NK-92 (cell line): ENCODE measurements around the gene MYBBP1A.

Experiments used
- DNase-seq: peaks from one replicate; lab custom pipeline; 2025; ENCODE audit not compliant: unreplicated experiment; lab: John Stamatoyannopoulos, UW

MYBBP1A gene

DNA sequence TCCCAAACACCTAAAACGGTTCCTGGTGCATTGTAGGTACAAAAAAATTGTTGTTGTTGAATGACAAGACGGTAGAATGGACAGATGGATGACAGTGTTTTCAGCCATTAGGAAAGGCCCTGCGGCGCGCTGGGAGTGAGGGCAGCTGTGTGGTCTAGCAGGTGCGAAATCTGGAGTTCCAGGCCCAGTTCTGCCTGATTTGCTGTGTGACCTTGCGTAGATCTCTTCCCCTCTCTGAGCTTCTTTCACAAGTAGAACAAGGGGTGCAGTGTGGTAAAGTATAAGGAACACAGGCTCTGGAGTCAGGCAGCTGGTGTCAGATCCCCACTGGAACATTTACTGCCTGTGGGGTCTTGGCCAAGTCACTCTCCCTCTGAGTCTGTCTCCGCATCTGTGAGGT lies 31.2 kb downstream of the MYBBP1A start:
- no peak for DNase-seq

DNA sequence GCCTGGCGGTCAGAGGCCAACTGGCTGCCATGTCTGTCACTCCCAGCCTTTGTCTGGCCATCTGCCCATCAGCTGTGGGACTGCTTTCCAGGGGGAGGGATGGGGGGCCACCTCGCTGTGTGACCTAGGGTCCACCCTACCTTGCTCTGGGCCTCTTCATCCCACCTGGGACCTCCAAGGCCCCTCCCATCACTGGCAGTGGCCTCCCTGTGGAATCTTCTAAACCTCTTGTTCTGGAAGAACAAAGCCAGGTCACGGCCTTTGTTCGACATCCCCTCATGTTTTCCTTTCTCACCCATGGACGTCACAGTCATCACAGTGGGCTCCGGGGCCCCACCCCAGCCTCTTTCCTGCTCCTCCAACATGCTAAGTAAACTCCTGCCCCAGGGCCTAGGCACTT lies 32.5 kb downstream of the MYBBP1A start:
- no peak for DNase-seq

DNA sequence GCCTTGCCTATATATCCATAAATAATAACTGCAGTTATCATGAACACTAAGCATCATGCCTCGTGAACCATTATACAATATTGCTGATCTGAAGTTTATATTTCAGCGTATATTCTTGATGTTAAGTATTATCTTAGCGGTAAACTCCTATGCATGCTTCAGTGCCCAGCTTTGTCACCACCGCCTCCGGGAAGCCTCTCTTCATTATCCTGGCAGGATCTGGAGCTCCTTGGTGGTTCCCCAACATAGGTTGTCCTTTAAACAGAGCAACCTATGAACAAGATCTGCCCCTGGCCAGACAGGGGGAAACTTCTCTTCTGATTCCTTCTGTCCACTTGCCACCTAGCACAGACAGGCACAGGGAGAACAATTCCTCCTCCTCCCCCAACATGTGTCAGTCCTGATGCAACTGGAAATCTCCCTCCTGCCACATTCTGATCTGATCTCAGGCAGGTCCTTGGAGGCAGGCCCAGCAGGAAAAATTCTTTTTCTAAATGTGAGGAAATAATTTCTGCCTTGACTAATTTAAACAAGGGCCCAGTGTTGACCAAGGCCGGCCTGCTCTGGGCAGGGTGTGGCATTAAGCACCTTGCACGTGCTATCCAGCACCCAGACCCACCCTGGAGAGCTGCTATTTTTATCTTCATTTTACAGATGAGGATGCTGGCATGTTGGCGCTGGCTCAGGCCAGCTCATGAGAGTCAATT lies 34.1 kb downstream of the MYBBP1A start:
- DNase-seq, result no peak

DNA sequence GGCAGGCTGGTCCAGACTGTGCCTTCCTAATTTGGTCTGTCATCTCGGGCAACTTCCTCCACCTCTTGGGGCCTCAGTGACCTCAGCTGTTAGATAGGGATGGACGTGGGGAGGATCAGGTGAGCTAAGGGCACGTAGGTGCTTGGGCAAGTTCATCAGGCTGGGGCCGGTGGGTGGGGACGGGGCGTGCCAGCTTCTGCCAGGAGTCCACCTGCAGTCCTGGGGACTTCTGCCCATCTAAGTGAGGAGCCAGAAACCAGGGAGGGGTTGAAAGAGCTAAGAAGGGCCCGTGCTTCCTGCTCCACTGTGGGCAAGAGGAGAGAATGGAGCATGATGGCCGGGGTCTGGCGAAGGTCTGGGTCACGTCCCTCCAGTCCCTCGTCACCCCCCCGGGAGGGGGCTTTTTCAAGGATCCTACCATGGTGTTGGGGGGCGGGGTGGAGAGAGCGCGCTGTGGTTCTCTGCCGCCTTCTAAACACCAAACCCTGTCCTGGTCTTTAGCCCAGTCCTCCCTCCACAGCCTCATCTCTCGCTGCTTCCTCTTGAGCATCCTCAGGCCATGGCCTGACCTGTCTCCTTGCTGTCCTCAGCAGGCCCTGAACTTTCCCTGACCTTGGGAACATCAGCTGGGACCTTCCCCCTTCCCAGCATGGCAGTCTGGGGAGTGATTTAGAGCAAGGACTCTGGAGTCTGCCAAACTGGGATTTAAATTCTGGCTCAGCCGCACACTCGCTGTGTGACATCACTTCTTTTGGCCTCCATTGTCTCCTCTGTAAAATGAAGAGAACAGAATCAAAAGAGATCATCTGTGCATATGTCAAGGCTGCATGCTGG lies 34.9 kb downstream of the MYBBP1A start:
- DNase-seq, result no peak

DNA sequence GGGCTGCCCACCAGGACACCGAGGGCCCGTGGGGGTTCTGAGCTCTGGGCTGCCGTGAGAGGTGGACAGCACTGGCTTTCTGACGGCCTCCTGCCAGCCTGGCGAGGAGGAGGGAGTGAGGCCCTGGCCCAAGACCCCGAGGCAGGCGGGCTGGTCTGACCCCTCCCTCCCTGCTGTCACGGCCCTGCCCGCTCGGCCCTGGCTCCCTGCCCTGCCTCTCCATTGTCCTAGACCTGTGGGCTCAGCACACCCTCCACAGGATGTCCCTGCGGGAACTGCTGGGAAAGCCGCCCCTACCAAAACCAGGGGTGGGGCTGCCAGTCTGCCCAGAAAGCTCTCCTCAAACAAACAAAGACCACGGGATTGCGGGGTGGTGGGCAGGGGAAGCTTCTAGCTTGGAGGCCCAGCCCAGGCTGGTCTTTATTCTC lies 35.8 kb downstream of the MYBBP1A start:
- DNase-seq, result no peak

DNA sequence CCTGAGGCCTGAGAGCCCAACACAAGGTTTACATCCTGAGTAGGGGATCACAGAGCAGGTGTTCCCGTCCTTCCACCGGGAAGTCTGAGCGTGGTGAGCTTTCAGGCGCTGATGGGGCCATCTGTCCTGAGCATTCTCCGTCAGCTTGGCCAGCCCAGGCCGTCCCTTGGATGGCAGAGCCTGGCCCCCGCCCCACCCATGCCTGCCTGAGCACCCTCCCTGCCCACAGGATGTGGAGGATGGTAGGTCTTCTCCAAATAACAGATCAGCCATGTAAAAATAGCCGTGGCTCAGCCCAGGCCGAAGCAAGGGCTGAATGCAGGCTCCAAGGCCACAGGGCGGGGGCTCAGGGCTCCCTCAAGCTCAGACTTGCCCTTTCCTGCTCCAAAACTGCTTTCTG lies 36.3 kb downstream of the MYBBP1A start:
- no peak for DNase-seq

DNA sequence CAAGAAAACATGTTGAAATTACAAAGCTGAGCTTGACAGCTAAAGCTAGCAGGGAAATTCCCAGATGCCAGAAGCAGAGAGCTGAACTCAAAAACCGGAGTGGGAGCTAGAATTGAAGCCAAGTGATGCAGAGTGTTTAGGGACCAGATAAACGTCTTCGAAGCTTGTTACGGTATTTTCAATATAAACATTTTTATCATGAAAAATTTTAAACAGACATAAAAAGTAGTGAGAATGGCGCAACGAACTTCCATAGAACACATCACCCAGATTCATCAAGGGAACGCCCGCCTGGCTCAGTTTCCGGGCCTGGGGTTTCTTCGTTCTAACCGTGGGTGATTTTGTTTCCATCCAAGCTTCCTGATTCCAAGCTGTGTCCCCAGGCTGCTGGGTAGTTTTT lies 38.4 kb downstream of the MYBBP1A start:
- DNase-seq, result no peak

DNA sequence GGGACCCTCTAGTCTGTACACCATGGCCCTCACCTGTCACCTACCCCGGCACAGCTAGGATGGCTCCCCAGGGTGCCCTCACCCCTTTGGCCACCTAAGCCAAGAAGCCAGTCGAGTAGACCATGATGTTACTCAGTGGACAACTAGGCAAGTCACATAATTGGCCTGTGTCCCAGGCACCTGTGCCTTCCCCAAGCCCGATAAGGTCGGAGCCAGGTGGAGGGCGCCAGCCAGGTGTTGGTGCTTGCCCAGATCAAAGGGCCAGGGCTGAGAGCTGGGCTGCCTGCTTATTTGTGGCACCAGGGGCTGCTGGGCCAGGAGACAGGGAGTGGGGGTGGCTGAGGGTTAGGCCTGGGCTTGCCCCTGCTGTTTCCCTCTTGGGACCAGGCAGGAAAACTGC lies 39.7 kb downstream of the MYBBP1A start:
- DNase-seq, result no peak

DNA sequence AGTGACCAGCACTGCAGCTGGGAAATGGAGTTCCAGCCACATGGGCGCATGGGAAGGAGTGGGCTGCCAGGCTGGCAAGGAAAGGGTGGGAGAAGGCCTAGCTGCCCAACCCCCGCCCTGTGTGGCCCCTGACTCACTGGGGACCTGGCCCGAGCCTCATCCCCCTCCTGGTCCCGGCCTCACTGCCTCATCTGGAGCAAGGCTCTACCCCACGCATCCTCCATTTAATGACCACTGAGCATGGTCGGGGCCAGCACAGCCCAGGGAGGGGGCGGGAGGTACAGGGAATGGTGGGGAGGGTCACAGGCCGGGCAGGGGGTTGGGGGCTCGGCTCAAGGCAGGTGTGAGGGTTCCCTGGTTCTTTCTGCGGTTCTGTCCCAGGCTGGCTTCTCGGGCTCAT lies 40.4 kb downstream of the MYBBP1A start:
- no peak for DNase-seq

DNA sequence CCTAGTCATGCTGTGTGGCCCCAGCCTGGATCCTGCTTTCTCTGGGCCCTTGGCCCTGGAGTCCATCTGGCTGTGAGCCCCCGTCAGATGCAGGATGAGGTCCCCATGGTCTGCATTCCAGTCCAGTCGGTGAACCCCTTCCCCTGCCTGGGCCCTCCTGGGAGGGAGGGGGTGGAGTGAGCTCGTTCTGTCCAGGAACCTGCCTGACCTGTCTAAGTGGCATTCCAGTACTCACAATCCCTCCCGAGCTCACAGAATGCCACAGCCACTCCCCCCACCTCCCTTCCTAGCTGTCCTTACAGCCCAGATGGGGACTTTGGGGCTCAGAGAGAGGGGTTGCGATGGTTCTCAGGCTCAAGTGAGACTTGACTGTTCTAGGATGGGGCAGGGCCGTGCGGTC lies 41.0 kb downstream of the MYBBP1A start:
- no peak for DNase-seq

DNA sequence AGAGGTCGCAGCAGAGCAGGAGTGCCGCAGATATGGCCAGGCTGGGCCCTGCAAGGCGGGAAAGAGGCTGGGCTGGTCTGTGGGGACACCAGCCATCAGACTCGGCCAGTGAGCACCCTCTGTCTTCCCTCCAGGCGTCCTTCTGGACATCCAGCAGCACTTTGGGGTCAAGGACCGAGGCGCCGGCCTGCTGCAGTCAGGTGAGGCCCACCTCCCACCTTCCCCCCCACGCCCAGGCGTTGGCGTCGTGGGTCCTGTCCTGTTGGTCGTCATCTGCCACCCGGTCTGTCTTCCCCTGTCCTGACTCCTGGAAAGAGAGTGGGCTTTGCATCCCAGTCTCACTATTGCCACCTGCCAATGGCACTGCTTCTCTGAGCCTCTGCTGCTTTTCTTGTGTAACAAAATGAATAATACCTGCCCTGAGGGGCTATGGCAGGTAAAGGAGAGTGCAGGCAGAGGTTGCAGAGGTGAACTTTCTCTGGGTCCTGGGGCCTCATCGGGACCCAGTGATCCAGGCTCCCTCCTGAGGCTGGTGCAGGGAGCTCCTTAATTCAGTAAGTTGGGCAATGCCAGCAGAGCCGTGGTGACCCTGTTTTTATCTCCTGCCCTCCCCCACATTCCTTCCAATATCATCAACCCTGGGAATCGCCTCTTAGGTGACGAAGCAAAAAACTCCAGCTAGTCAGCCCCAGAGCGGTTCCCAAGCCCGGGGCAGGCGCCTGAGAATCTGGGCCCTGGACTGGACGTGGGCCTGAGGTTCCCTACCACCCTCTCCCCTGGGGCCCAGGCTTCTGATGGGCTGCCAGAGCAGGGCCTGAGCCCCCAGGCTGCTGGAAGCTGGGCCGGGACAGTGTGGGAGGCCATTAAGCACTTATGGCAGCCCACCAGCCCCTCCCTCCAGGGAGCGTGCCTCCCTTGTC lies 41.8 kb downstream of the MYBBP1A start:
- no peak for DNase-seq

DNA sequence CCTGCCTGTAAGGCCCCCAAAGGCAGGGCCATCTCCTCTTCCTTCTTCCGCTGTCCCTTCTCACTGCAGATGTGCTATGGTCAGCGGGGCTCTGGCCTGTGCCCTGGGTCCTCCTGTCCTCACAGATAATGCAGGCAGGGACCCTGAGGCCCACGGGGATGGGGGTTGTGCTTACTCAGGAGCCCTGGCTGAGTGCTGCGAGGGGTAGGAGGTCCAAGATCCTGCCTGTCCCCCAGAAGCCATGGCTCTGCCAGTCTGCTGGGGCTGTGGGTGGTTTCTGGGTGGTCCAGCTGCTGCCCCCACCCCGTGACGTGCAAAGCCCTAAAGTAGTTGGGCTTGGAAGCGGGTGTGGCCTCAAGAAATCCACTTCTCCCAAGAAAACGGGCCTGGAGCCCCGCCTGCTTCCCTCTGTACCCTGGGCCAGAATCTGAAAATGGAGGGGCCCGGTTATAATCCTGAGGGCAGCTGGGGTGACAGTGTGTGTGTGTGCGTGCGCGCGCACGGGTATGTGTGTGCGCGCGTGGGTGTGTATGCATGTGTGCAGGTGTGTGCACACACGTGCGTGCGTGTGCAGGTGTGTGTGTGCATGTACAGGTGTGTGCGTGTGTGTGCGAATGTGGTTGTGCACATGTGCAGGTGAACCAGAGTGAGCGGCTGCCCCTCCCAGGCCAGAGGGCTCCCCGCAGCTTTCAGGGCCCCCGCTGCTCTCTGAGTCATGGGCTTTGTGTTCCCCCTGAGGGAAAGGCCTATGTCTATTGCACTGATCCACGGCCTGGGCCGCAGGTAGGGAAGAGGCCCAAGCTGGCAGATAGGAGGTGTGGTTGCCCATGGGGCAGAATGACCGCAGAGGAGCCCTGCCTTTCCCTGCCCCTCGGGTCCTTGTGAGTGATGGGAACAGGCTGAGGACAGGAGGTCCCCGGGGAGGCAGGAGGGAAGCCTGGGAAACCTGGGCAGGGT lies 42.8 kb downstream of the MYBBP1A start:
- no peak for DNase-seq

DNA sequence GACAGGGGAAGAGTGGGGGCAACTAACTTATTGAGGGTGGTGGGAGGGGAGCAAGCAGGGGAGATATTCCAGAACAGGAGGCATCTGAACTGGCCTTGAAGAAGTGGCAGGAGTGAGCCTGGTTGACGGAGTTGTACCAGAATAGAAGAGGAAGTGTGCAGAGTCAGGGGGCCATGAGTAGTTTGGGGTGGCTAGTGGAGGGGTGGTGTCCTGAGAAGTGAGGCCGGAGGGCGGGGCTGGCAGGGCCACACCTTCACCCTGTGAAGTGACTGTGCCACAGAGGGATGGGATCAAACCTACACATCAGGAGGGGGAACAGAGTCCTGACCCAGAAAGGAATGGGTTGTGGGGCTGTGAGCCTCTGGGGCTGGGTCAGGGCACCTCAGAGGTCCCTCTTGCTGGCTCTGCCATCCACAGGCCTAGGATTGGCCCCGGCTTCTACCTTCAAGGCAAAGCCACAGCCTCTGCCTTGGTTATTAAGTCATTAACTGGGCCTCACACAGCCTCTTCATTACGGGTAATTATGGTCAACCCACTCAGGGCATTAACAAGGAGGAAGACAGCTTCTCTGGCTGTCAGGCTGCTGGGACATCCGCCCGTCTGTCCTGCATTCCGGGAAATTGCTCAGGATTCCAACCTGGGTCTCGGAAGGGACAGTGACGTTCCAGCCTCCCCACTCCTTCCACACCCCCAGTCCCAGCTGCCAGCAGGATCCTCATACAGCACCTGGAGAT lies 43.8 kb downstream of the MYBBP1A start:
- DNase-seq, result no peak

DNA sequence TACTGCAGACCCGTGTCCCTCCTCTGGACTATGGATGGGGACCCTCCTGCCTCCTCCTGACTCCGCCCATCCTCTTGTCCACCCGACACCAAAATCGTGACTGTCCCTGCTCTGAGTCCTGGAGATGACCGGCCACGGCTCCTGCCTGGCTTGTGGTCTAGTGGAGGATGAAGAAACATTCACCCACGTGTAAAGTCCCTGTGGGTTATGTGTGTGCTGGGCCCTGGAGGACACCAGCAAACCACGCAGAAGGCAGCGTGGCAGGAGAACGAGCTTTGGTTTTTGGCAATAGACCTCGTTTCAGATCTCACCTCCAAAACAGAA lies 44.6 kb downstream of the MYBBP1A start:
- DNase-seq, result no peak

DNA sequence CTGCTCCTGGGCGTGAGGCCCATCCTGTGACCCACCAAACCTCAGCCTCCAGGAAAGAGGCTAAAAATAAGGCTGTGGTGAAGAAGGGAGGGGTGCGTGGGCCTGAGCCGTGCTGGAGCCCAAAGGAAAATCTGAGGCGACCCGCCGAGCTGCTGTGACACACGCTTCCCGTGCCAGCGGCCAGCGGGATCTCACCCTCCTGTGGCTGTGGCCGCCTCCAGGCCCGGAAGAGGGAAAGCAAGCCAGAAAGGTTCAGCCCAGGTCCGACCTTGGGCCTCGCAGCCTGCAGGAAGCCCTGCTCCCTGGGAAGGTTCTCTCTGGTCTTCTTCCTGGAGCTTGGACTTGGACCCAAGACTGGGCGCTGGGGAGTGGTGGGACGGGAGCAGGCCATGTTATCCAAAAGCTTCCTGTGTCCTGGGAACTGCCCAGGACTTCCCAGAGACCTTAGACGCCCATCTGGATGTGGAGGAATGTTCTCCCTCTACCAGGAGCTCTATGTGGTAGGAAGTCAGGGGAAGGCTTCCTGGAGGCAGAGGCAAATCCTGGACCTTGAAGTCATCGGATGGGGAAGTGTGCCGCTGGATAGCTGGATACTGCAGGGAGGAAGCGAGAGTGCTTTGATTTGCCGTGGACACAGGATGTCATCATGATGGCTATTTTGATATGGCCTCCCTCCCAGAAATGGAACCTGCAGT lies 45.1 kb downstream of the MYBBP1A start:
- no peak for DNase-seq

DNA sequence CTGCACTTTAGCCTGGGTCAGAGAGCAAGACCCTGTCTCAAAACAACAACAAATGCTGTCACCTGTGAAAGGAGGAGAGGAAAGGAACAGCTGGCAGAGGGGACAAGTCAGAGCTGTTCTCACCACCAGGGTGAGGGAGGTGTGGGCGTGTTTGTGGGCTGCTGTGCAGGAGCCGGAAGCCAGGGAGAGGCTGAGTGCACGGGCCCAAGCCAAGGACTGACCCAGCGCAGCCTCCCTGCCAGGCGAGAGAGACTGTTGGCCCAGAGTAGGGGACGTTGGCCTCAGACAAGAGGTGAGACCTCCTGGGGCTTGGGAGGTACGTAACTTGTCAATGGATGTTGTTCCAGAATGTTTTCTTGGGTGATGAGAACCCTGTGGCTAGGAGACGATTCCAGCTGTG lies 45.8 kb downstream of the MYBBP1A start:
- DNase-seq, result no peak

DNA sequence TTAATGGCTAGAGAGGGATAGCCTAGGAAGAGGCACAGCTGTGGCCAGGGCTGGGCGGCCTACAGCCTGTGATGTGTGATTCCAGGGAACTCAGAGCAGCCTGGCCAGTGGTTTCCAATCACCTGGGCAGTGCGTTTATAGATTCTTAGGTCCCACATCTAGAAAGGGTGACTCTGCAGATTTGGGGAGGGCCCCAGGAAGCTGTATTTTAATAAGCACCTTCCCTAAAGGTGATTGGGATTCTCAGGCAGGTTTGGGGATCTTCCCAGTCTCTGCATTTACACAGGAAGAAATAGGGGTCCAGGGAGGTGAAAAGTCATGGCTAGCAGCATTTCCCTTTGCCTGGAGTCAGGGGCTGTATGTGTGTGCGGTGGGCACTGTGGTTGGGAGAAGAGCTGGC lies 47.0 kb downstream of the MYBBP1A start:
- DNase-seq, result no peak

DNA sequence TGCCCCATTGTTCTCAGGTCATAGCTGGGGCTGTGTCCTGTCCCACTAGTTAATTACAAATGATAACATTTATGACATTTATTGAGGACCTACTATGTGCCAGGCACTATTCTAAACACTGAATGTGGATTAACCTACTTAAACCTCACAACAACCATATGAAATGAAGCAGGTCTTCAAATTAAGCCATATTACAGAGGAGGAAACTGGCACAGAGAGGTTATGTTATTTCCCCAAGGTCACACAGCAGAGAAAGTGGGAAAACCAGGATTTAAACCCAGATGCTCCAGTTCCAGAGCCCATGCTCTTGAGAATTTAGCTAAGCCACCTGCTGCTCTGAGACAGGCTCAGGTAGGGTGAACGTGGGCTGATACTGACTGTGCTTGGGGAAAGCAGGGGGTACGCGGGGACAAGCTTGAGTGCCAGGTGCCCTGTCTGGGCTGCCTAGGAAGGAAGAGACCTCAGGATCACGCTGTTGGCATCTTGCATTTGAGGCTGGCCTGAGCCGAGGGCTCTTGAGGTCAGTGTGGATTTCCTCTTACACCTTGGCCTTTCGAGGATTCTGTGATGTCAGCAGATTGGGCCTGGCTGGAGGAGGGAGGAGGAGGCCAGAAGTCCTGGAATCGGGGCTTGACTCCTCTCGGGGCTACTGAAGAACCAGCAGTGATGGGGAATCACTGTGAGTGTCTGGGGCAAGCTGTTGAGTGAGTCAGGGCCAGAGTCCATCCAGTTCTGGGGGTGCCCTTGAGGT lies 47.6 kb downstream of the MYBBP1A start:
- DNase-seq, result no peak

DNA sequence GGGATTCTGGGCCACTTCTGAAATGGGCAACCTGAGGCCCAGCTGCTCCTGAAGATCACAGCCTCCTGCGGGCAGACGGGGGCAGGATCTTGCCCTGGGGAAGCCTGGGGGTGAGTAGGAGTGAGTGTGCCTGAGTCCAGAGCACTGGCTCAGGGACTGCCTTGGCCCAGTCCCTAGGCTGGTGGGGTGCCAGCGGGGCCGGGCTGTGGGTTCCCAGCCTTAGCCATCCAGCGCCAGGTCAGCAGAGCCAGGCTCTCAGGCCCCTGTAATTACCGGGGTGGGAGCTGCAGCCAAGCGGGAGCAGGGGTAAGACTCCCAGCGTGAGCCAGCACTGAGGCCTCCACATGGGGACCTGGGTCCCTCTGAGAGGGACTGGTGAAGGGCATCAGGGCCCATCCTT lies 48.3 kb downstream of the MYBBP1A start:
- no peak for DNase-seq
